Psoas muscle (tissue), 8 donors: Measurements from ENCODE around the gene RAI1. TPM values are rescaled to one million over a fixed set of nuclear protein-coding genes. Genes with fewer than 3 reads are reported as not detected.
A peak's percentile ranks its signal among the peaks of the same experiment; 100 is the strongest.

Source experiments
- ATAC-seq, 4 donors: fragments of 200-7000 bp; cut with Tn5 transposase; one replicate each; pipeline ENCODE4 v1.9.1; 2020; ENCODE audit warnings: moderate library complexity in 3 of 4, mild to moderate bottlenecking in 2 of 4
- DNase-seq, 2 donors: peaks; one replicate each; pipeline ENCODE4 v3.0.0-alpha.2; 2020
- H3K27ac ChIP-seq: fragments of 200-600 bp; one replicate; pipeline ENCODE4 v1.8.0; 2022
- H3K27me3 ChIP-seq, 3 donors: fragments of 200-600 bp in 1 of 3; one replicate each; pipeline versions ENCODE4 v1.6.1 to v1.8.0; 2013 to 2022; ENCODE audit warnings: low read length in 2 of 3, mild to moderate bottlenecking in 2 of 3, moderate library complexity in 1 of 3; ENCODE audit not compliant: insufficient read depth in 3 of 3
- H3K36me3 ChIP-seq, 2 donors: fragments of 200-600 bp in 1 of 2; one replicate each; pipeline versions ENCODE4 v1.6.1 to v1.8.0; 2013 to 2022; ENCODE audit warnings: low read depth in 1 of 2, mild to moderate bottlenecking in 1 of 2, moderate library complexity in 1 of 2; ENCODE audit not compliant: insufficient read depth in 1 of 2
- H3K4me1 ChIP-seq: fragments of 200-600 bp; one replicate; pipeline ENCODE4 v1.8.0; 2022
- H3K4me3 ChIP-seq: fragments of 200-600 bp; one replicate; pipeline ENCODE4 v1.8.0; 2022; ENCODE audit warnings: mild to moderate bottlenecking
- H3K9me3 ChIP-seq: fragments of 200-600 bp; one replicate; pipeline ENCODE4 v1.8.0; 2022
- WGBS, 3 donors: extraction: QIAGEN DNeasy Blood & Tissue Kit; methylation state at CpG; one replicate each; pipeline versions ENCODE4 v1.1.6 to v1.1.7; 2013; 5-methylcytosine and 5-hydroxymethylcytosine counted together
- intact Hi-C, 2 donors: fragments of 100-400 bp; cut with DNase I; formaldehyde crosslinking; loops; one replicate each; pipeline versions ENCODE4 v1.11.0 to v1.14.2; 2022
- polyA plus RNA-seq, 3 donors: library from polyadenylated mRNA; stranded (reverse); fragments of 200-250 nt; gene quantifications; one replicate each; pipeline ENCODE4 v1.2.3, GENCODE V29; 2013
- total RNA-seq, 4 donors: library from RNA; stranded (reverse); fragmentation: NEBNext Ultra II Directional in 2 of 4; extraction: Animal tissue kit (Norgen Biotek cat#: 25700) in 2 of 4; gene quantifications; one replicate each; pipeline versions ENCODE4 v1.2.1 to v1.2.4, GENCODE V29; 2021 to 2023
- TF ChIP-seq, protein P1 (sequence below): fragments of 200-600 bp; IDR thresholded peaks from one replicate; pipeline ENCODE4 v1.8.0; 2022; ENCODE audit warnings: antibody characterized with exemption
- donor health status: healthy with polysubstance abuse.
- donor health status: DM: no; HTN: no; CAD: no; lungs with moderate emphysema.
- donor health status: Bipolar disorder and iron deficiency.
- donor health status: healthy.
- donor health status: DM: yes; HTN: yes; CAD: no.
- donor health status: DM: no; HTN: no; CAD: no.
- donor health status: DM: no; HTN: no; CAD: no.
- donor health status: DM: yes; HTN: yes; CAD: no.

RAI1 gene
- total and polyA plus RNA-seq, 7 donors, result 4.0 to 9.0 (median 7.1) TPM

GRCh38 chr17:17846645-17847044, 165.4 kb downstream of the RAI1 start:
- H3K36me3 ChIP-seq, result peaks cover 0 to 15% of the 10 kb centered on the region in 2 donors
- H3K9me3 ChIP-seq, result no peaks in the 10 kb centered on the region
- intact Hi-C loops, result no loop called here
- no peak for DNase-seq
- no peaks in the 10 kb centered on the region for H3K27me3 ChIP-seq
- TF ChIP-seq, protein P1, sequence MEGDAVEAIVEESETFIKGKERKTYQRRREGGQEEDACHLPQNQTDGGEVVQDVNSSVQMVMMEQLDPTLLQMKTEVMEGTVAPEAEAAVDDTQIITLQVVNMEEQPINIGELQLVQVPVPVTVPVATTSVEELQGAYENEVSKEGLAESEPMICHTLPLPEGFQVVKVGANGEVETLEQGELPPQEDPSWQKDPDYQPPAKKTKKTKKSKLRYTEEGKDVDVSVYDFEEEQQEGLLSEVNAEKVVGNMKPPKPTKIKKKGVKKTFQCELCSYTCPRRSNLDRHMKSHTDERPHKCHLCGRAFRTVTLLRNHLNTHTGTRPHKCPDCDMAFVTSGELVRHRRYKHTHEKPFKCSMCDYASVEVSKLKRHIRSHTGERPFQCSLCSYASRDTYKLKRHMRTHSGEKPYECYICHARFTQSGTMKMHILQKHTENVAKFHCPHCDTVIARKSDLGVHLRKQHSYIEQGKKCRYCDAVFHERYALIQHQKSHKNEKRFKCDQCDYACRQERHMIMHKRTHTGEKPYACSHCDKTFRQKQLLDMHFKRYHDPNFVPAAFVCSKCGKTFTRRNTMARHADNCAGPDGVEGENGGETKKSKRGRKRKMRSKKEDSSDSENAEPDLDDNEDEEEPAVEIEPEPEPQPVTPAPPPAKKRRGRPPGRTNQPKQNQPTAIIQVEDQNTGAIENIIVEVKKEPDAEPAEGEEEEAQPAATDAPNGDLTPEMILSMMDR, result no peak
- H3K4me3 ChIP-seq, result no peak overlapping the region
- ATAC-seq, result no peak
- no peak overlapping the region for H3K27ac ChIP-seq
- peaks cover 40% of the 10 kb centered on the region for H3K4me1 ChIP-seq
- WGBS, 3 donors, result 86 to 95% (median 89%) methylated on average over 8 of the region's 8 CpGs

DNA sequence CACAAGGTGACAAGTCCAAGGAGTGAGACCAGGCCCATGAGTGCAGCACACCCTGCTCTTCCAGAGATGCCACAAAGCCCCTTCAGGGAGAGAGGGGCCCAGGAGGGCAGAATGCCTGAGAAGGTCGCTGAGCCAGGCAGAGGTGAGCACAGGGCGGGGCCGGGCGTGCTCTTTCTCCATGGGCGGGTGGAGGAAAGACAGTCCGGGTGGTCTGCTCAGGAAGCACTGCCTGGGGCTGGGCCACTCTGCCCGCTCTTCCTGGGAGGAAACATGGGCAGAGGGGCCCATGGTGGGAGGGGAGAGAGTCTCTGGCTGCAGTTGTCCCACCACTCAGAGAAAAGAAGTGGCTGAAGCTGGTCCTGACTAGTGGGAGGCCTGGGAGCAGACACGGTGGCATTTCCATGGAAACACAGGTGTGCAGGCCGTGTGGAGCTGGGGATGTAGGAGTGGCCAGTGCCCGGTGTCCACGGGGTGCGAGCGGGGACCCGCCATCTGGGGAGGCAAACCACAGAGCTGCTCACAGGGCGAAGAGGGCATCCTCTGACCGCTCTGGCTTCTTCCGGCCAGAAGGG, 165.9 kb downstream of the RAI1 start:
- DNase-seq (no peak), ATAC-seq (no peak)
- H3K4me1 ChIP-seq, result peaks cover 35% of the 10 kb centered on the region
- H3K9me3 ChIP-seq, result no peaks in the 10 kb centered on the region
- TF ChIP-seq, protein P1, result no peak
- no peak overlapping the region for H3K4me3 ChIP-seq
- no peak overlapping the region for H3K27ac ChIP-seq
- intact Hi-C loops, result no loop called here
- 79 to 81% (median 81%) methylated on average over 17 of the region's 17 CpGs for WGBS, 3 donors
- H3K27me3 ChIP-seq, result no peaks in the 10 kb centered on the region
- peaks cover 0 to 15% of the 10 kb centered on the region in 2 donors for H3K36me3 ChIP-seq

DNA sequence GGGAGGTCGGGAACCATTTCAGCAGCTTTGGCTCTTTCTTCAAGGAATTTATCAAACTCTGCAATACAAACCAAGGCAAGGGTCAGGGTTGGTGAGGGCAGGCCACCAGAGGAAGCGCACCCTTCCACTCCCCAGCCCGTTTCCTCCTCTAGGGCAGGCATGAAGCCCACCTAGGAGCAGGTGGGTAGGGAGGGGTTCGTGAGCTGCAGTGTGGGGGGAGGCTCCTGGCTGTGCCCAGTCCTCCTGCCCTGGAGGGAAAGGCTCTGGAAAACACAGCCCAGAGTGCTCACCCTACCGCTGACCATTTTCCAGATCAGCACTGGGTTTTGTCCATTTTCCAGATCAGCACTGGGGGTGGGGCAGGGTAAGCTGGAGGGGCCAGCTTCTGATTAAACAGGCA, 166.5 kb downstream of the RAI1 start:
- H3K9me3 ChIP-seq, result no peaks in the 10 kb centered on the region
- peaks cover 29% of the 10 kb centered on the region for H3K4me1 ChIP-seq
- no peak overlapping the region for H3K4me3 ChIP-seq
- ATAC-seq (no peak), DNase-seq (no peak)
- no peaks in the 10 kb centered on the region for H3K27me3 ChIP-seq
- 92 to 95% (median 95%) methylated on average over 5 of the region's 5 CpGs for WGBS, 3 donors
- H3K36me3 ChIP-seq, result peaks cover 0 to 15% of the 10 kb centered on the region in 2 donors
- TF ChIP-seq, protein P1, result no peak
- no peak overlapping the region for H3K27ac ChIP-seq
- intact Hi-C loops, result no loop called here

- no peaks in the 10 kb centered on the region for H3K27me3 ChIP-seq
- no peak overlapping the region for H3K4me3 ChIP-seq
- peak overlapping the region; percentile 80 for H3K27ac ChIP-seq
- DNase-seq, result no peak
- H3K36me3 ChIP-seq, result peaks cover 0 to 20% of the 10 kb centered on the region in 2 donors
- ATAC-seq, result no peak
- intact Hi-C loops, result no loop called here
- TF ChIP-seq, protein P1, result no peak
- 84 to 94% (median 84%) methylated on average over 10 of the region's 10 CpGs for WGBS, 3 donors
- no peaks in the 10 kb centered on the region for H3K9me3 ChIP-seq
- peaks cover 26% of the 10 kb centered on the region for H3K4me1 ChIP-seq
Measured at GRCh38 chr17:17848311-17849082, 167.2 kb downstream of the RAI1 start.
